HepG2 (cell line): ENCODE measurements around the gene COMMD4. TPM values are rescaled to one million over a fixed set of nuclear protein-coding genes. Genes with fewer than 3 reads are reported as not detected.

Source experiments
- AGO2 ChIP-seq: fragments of 200-400 bp; formaldehyde crosslinking; optimal IDR thresholded peaks from 2 replicates; pipeline ENCODE3; 2017; ENCODE audit warnings: mild to moderate bottlenecking, low read depth, low read length, moderate library complexity
- ATRX ChIP-seq: sonication (generic); formaldehyde crosslinking; IDR thresholded peaks from 2 replicates; pipeline ENCODE4 v1.4.0; 2020; ENCODE audit warnings: missing genetic modification reagents, borderline replicate concordance
- FOXK2 ChIP-seq: fragments of 450-650 bp; IDR thresholded peaks from 2 replicates; pipeline ENCODE4 v1.6.1; 2016
- GABPA ChIP-seq, 2 experiments: IDR thresholded peaks; 2 replicates each; pipeline ENCODE4 v1.6.1; 2011 to 2016; ENCODE audit warnings: low read depth in 2 of 2, low read length in 1 of 2, missing biosample characterization in 1 of 2, missing genetic modification characterization in 1 of 2
- HHEX ChIP-seq: IDR thresholded peaks from 2 replicates; pipeline ENCODE4 v1.6.1; 2016; ENCODE audit warnings: control low read depth
- KLF13 ChIP-seq: sonication (generic); formaldehyde crosslinking; IDR thresholded peaks from 2 replicates; pipeline ENCODE4 v1.4.0; 2020; ENCODE audit warnings: mild to moderate bottlenecking, missing genetic modification reagents
- KLF9 ChIP-seq: IDR thresholded peaks from 2 replicates; pipeline ENCODE4 v1.6.1; 2016; ENCODE audit warnings: low read depth
- MAFF ChIP-seq: IDR thresholded peaks from 2 replicates; pipeline ENCODE4 v1.6.1; 2011; ENCODE audit warnings: low read depth, low read length, improper control_type of control experiment
- MIER3 ChIP-seq: IDR thresholded peaks from 2 replicates; pipeline ENCODE4 v1.6.1; 2016; ENCODE audit warnings: missing compliant biosample characterization, borderline replicate concordance
- MXD4 ChIP-seq: IDR thresholded peaks from 2 replicates; pipeline ENCODE4 v1.6.1; 2016; ENCODE audit warnings: mild to moderate bottlenecking, missing biosample characterization, missing genetic modification reagents
- MYNN ChIP-seq: sonication (generic); formaldehyde crosslinking; IDR thresholded peaks from 2 replicates; pipeline ENCODE4 v1.4.0; 2020; ENCODE audit warnings: mild to moderate bottlenecking, low read depth, missing genetic modification reagents
- NPAS2 ChIP-seq: sonication (generic); formaldehyde crosslinking; IDR thresholded peaks from 2 replicates; pipeline ENCODE4 v1.8.0; 2022; ENCODE audit warnings: mild to moderate bottlenecking, missing genetic modification reagents, borderline replicate concordance
- PLRG1 ChIP-seq: fragments of 450-650 bp; conservative IDR thresholded peaks from 2 replicates; pipeline ENCODE4 v1.6.1; 2016
- RELA ChIP-seq: sonication (generic); formaldehyde crosslinking; IDR thresholded peaks from 2 replicates; pipeline ENCODE4 v1.4.0; 2020; ENCODE audit warnings: missing genetic modification reagents
- RFXAP ChIP-seq: sonication (generic); formaldehyde crosslinking; IDR thresholded peaks from 2 replicates; pipeline ENCODE4 v1.4.0; 2020; ENCODE audit warnings: missing genetic modification reagents, borderline replicate concordance
- RORA ChIP-seq: sonication (generic); formaldehyde crosslinking; IDR thresholded peaks from 2 replicates; pipeline ENCODE4 v1.5.0; 2020; ENCODE audit warnings: mild to moderate bottlenecking, missing genetic modification reagents, moderate library complexity
- SMYD3 ChIP-seq: sonication (generic); formaldehyde crosslinking; IDR thresholded peaks from 2 replicates; pipeline ENCODE4 v1.8.1; 2023; ENCODE audit warnings: mild to moderate bottlenecking, missing genetic modification reagents
- TBP ChIP-seq: sonication (generic); formaldehyde crosslinking; IDR thresholded peaks from 2 replicates; pipeline ENCODE4 v1.5.0; 2020; ENCODE audit warnings: missing genetic modification reagents
- TP53 ChIP-seq: sonication (generic); formaldehyde crosslinking; conservative IDR thresholded peaks from 2 replicates; pipeline ENCODE4 v1.4.0; 2020; ENCODE audit warnings: missing genetic modification reagents
- ZFAT ChIP-seq: sonication (generic); formaldehyde crosslinking; conservative IDR thresholded peaks from 2 replicates; pipeline ENCODE4 v1.8.1; 2023; ENCODE audit warnings: missing genetic modification reagents, inconsistent platforms
- ZMAT3 ChIP-seq: sonication (generic); formaldehyde crosslinking; conservative IDR thresholded peaks from 2 replicates; pipeline ENCODE4 v1.7.0; 2021; ENCODE audit warnings: missing genetic modification reagents
- ZNF17 ChIP-seq: sonication (generic); formaldehyde crosslinking; IDR thresholded peaks from 2 replicates; pipeline ENCODE4 v1.5.0; 2020; ENCODE audit warnings: mild to moderate bottlenecking, missing genetic modification reagents
- ZNF3 ChIP-seq: IDR thresholded peaks from 2 replicates; pipeline ENCODE4 v1.7.0; 2017; ENCODE audit warnings: inconsistent platforms
- ZNF572 ChIP-seq: sonication (generic); formaldehyde crosslinking; IDR thresholded peaks from 2 replicates; pipeline ENCODE4 v1.5.1; 2020; ENCODE audit warnings: mild to moderate bottlenecking, missing genetic modification reagents
- ZNF749 ChIP-seq: sonication (generic); formaldehyde crosslinking; IDR thresholded peaks from 2 replicates; pipeline ENCODE4 v1.8.0; 2022; ENCODE audit warnings: mild to moderate bottlenecking, missing genetic modification reagents, moderate library complexity, borderline replicate concordance
- polyA plus RNA-seq, 8 experiments: library from polyadenylated mRNA; depleted of rRNA in 3 of 8; stranded (reverse) in 7 of 8; unstranded in 1 of 8; fragments of >200 nt; fragmentation: Illumina TruSeq in 4 of 8; extraction: Trizol in 4 of 8; gene quantifications; 2 replicates each; pipeline versions ENCODE4 v1.2.1 to v1.2.3, GENCODE V29; 2011 to 2016; ENCODE audit warnings: low read depth in 4 of 8, missing spikeins in 1 of 8, mixed read lengths in 1 of 8; ENCODE audit not compliant: insufficient read depth in 1 of 8
- total RNA-seq, 5 experiments: library from RNA; depleted of rRNA; stranded (reverse); fragments of >200 nt; fragmentation: Illumina TruSeq; extraction: Trizol; gene quantifications; 2 replicates each; pipeline ENCODE4 v1.2.3, GENCODE V29; 2016; ENCODE audit warnings: low read depth in 1 of 5
- TF ChIP-seq, protein P1 (sequence below): sonication (generic); formaldehyde crosslinking; IDR thresholded peaks from 2 replicates; pipeline ENCODE4 v1.8.1; 2023; ENCODE audit warnings: mild to moderate bottlenecking, inconsistent platforms, moderate library complexity, missing genetic modification reagents, borderline replicate concordance
- TF ChIP-seq, protein P2 (sequence below): sonication (generic); formaldehyde crosslinking; conservative IDR thresholded peaks from 2 replicates; pipeline ENCODE4 v1.8.0; 2022; ENCODE audit warnings: missing genetic modification reagents
- TF ChIP-seq, protein P3 (sequence below): fragments of 450-650 bp; IDR thresholded peaks from 2 replicates; pipeline ENCODE4 v1.6.1; 2017; ENCODE audit warnings: mild to moderate bottlenecking

COMMD4 gene
- total and polyA plus RNA-seq, 2 of the 13 experiments (the other 11 are each of a cell fraction or from before 2014, with no cell fraction given) = 45.8 to 89.9 TPM

DNA sequence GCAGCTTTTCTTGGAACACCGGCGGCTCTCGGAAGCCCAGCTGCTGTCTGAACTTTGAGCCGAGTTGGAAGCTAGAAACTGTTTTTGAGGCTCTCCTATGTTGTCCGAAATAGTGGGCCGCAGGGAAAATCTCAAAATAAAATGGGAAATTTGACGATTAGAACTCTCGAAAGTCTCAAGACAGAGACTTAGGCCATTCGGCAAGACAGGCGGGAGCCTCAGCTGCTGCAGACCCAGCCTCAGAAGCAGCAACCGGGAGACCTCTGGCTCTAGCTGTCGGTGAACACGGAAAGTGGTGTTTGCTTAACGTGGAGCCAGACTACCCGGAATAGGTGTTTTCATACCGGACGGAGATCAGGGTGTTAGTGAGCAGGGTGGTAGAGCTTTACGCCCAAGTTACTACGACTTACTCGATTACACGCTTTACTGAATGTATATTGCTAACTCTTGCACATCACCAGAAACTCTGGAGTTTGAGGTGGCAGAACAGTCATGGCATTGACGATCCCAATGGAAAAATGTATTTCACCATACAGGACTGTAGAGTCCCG is 32.9 kb downstream of the COMMD4 start (continued):
- TF ChIP-seq HHEX (CRISPR knock-in tag) = no peak
- no peak for TF ChIP-seq AGO2
- TF ChIP-seq KLF9 = 0 out of 2 replicates have a peak, but pooled peaks have one; percentile 89
- no peak for TF ChIP-seq RFXAP (CRISPR knock-in tag)
- TF ChIP-seq TBP (CRISPR knock-in tag) = no peak
- TF ChIP-seq PLRG1 = no peak
- TF ChIP-seq MIER3 = no peak
- TF ChIP-seq ZFAT (CRISPR knock-in tag) = no peak
- TF ChIP-seq NPAS2 (CRISPR knock-in tag) = no peak
- 0 out of 2 replicates have a peak, but pooled peaks have one; percentile 1 for TF ChIP-seq MYNN
- TF ChIP-seq RELA (CRISPR knock-in tag) = no peak
- no peak for TF ChIP-seq ZNF749
- no peak for TF ChIP-seq KLF13 (CRISPR knock-in tag)
- no peak for TF ChIP-seq GABPA (IDR thresholded peaks at IDR 0.05; ENCODE audit: low read depth, low read length)
- no peak for TF ChIP-seq GABPA (CRISPR knock-in tag; IDR thresholded peaks at IDR 0.05; ENCODE audit: low read depth)
- no peak for TF ChIP-seq TP53 (CRISPR knock-in tag)
- TF ChIP-seq, protein P1, sequence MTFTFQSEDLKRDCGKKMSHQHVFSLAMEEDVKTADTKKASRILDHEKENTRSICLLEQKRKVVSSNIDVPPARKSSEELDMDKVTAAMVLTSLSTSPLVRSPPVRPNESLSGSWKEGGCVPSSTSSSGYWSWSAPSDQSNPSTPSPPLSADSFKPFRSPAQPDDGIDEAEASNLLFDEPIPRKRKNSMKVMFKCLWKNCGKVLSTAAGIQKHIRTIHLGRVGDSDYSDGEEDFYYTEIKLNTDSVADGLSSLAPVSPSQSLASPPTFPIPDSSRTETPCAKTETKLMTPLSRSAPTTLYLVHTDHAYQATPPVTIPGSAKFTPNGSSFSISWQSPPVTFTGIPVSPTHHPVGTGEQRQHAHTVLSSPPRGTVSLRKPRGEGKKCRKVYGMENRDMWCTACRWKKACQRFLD (CRISPR knock-in tag) = no peak
- no peak for TF ChIP-seq ZNF17
- TF ChIP-seq, protein P2, sequence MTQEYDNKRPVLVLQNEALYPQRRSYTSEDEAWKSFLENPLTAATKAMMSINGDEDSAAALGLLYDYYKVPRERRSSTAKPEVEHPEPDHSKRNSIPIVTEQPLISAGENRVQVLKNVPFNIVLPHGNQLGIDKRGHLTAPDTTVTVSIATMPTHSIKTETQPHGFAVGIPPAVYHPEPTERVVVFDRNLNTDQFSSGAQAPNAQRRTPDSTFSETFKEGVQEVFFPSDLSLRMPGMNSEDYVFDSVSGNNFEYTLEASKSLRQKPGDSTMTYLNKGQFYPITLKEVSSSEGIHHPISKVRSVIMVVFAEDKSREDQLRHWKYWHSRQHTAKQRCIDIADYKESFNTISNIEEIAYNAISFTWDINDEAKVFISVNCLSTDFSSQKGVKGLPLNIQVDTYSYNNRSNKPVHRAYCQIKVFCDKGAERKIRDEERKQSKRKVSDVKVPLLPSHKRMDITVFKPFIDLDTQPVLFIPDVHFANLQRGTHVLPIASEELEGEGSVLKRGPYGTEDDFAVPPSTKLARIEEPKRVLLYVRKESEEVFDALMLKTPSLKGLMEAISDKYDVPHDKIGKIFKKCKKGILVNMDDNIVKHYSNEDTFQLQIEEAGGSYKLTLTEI = no peak
- TF ChIP-seq, protein P3, sequence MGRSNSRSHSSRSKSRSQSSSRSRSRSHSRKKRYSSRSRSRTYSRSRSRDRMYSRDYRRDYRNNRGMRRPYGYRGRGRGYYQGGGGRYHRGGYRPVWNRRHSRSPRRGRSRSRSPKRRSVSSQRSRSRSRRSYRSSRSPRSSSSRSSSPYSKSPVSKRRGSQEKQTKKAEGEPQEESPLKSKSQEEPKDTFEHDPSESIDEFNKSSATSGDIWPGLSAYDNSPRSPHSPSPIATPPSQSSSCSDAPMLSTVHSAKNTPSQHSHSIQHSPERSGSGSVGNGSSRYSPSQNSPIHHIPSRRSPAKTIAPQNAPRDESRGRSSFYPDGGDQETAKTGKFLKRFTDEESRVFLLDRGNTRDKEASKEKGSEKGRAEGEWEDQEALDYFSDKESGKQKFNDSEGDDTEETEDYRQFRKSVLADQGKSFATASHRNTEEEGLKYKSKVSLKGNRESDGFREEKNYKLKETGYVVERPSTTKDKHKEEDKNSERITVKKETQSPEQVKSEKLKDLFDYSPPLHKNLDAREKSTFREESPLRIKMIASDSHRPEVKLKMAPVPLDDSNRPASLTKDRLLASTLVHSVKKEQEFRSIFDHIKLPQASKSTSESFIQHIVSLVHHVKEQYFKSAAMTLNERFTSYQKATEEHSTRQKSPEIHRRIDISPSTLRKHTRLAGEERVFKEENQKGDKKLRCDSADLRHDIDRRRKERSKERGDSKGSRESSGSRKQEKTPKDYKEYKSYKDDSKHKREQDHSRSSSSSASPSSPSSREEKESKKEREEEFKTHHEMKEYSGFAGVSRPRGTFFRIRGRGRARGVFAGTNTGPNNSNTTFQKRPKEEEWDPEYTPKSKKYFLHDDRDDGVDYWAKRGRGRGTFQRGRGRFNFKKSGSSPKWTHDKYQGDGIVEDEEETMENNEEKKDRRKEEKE = no peak
- TF ChIP-seq ZNF572 (CRISPR knock-in tag) = 0 out of 2 replicates have a peak, but pooled peaks have one; percentile 23
- no peak for TF ChIP-seq FOXK2
- no peak for TF ChIP-seq MAFF
- no peak for TF ChIP-seq ZNF3 (CRISPR knock-in tag)
- peak; percentile 98; the same call in 1 of the 2 replicates for TF ChIP-seq MXD4 (CRISPR knock-in tag)
- no peak for TF ChIP-seq ATRX
- TF ChIP-seq RORA = 0 out of 2 replicates have a peak, but pooled peaks have one; percentile 11
- TF ChIP-seq SMYD3 = no peak
- no peak for TF ChIP-seq ZMAT3 (CRISPR knock-in tag)
